Measurements from ENCODE around the gene DEFB121. TPM values are rescaled to one million over a fixed set of nuclear protein-coding genes. Genes with fewer than 3 reads are reported as not detected.

The DEFB121 gene
- total RNA-seq, 2 donors from 2014 or later = not detected

- intact Hi-C loops (cut with DNase I) = no loop called here
- Histone ChIP-seq H3K27me3 (no peaks in the 10 kb centered on the region), H3K36me3 (replicated peaks in 1 of 2; ENCODE audit: insufficient read depth in 1 of 2, low read depth in 2 of 2) (no peaks in the 10 kb centered on the region), H3K4me1 (no peaks in the 10 kb centered on the region), H3K27ac (no peak overlapping the region), H3K4me3 (no peak overlapping the region), H3K9me3 (no peaks in the 10 kb centered on the region)
- ATAC-seq (no peak), DNase-seq (no peak)
- 24 to 53% methylated on average over 1 of the region's 1 CpG for WGBS, 2 donors
- TF ChIP-seq, protein P1, sequence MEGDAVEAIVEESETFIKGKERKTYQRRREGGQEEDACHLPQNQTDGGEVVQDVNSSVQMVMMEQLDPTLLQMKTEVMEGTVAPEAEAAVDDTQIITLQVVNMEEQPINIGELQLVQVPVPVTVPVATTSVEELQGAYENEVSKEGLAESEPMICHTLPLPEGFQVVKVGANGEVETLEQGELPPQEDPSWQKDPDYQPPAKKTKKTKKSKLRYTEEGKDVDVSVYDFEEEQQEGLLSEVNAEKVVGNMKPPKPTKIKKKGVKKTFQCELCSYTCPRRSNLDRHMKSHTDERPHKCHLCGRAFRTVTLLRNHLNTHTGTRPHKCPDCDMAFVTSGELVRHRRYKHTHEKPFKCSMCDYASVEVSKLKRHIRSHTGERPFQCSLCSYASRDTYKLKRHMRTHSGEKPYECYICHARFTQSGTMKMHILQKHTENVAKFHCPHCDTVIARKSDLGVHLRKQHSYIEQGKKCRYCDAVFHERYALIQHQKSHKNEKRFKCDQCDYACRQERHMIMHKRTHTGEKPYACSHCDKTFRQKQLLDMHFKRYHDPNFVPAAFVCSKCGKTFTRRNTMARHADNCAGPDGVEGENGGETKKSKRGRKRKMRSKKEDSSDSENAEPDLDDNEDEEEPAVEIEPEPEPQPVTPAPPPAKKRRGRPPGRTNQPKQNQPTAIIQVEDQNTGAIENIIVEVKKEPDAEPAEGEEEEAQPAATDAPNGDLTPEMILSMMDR (IDR thresholded peaks at IDR 0.05) = no peak
- no peak for TF ChIP-seq POLR2A (IDR thresholded peaks at IDR 0.05)
Measured at GRCh38 chr20:31403886-31404285, 2.1 kb downstream of the DEFB121 start.

- no peak overlapping the region for H3K27ac ChIP-seq
- whole genome bisulfite sequencing, 2 donors = 32 to 43% methylated on average over 3 of the region's 3 CpGs
Measured at GRCh38 chr20:31394900-31395299, 11.1 kb downstream of the DEFB121 start.

GRCh38 chr20:31392836-31393235 is 13.2 kb downstream of the DEFB121 start:
- Histone ChIP-seq H3K4me1 (no peaks in the 10 kb centered on the region), H3K9me3 (no peaks in the 10 kb centered on the region), H3K27ac (no peak overlapping the region), H3K27me3 (no peaks in the 10 kb centered on the region), H3K36me3 (replicated peaks in 1 of 2; ENCODE audit: insufficient read depth in 1 of 2, low read depth in 2 of 2) (no peaks in the 10 kb centered on the region), H3K4me3 (no peak overlapping the region)
- ATAC-seq (no peak), DNase-seq (no peak)
- TF ChIP-seq POLR2A (IDR thresholded peaks at IDR 0.05) = no peak
- TF ChIP-seq, protein P1 (IDR thresholded peaks at IDR 0.05) = no peak
- WGBS, 2 donors = 38 to 52% methylated on average over 2 of the region's 2 CpGs
- intact Hi-C loops (cut with DNase I) = no loop called here

More at GRCh38 chr20:31394900-31395299, 11.1 kb downstream of the DEFB121 start:
- intact Hi-C loops (cut with DNase I) = no loop called here
- DNase-seq = no peak
- Histone ChIP-seq H3K4me3 (no peak overlapping the region), H3K36me3 (replicated peaks in 1 of 2; ENCODE audit: insufficient read depth in 1 of 2, low read depth in 2 of 2) (no peaks in the 10 kb centered on the region), H3K9me3 (no peaks in the 10 kb centered on the region), H3K27me3 (no peaks in the 10 kb centered on the region), H3K4me1 (no peaks in the 10 kb centered on the region)
- no peak for TF ChIP-seq POLR2A (IDR thresholded peaks at IDR 0.05)
- TF ChIP-seq, protein P1 (IDR thresholded peaks at IDR 0.05) = no peak
- no peak for ATAC-seq

DNA sequence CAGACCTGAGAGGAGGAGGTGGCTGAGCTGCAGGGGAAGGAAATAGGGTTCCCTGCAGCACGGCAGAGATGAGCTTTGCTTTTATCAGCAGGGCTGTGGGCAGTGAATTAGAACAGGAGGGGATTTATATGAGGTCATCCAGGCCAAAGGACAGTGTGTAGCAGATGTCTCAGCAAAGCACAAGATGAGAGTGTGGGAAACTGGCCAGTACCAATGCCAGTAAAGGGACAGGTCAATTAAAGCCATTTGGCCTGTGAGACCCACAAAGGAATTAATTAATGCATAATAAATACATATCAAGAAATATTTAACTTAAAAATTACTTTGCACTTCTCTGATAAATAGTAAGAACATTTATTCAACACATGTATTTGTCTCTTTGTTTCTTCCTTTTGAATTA is 15.5 kb downstream of the DEFB121 start, which contains the start of gene DEFB119:
Gene DEFB119, minus strand, starts transcription at position 101 of the 400 bp plus-strand sequence. CDS start 107 bp downstream, outside the sequence.
- no peaks in the 10 kb centered on the region for H3K36me3 ChIP-seq (replicated peaks in 1 of 2; ENCODE audit: insufficient read depth in 1 of 2, low read depth in 2 of 2)
- no peaks in the 10 kb centered on the region for H3K27me3 ChIP-seq
- no peaks in the 10 kb centered on the region for H3K4me1 ChIP-seq
- TF ChIP-seq, protein P1 (IDR thresholded peaks at IDR 0.05) = no peak
- no peak for TF ChIP-seq POLR2A (IDR thresholded peaks at IDR 0.05)
- H3K27ac ChIP-seq = no peak within 1 kb of the TSS
- 21 to 33% methylated on average over 1 of the region's 1 CpG for WGBS, 2 donors
- no peak within 1 kb of the TSS for H3K4me3 ChIP-seq
- no peak for ATAC-seq
- intact Hi-C loops (cut with DNase I) = no loop called here
- no peak for DNase-seq
- H3K9me3 ChIP-seq = no peaks in the 10 kb centered on the region

DNA sequence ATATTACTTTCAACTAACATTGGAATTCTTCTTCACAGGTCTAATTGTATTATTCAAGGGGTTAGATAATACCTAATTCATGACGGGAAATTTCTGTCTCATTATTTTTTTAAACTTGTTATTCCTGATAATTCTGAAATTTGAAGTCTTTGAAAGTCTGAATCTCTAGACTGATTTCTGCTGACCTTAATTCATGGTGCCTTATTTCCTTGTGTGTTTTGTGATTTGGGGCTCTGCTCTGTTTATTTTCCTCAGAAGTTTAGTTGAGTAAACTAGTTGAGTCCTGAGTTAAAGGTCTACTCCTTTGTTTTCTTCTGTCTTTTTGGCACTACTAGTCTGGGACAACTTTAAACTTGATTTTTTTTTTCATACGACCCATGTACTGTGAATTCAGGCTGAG is 31.7 kb downstream of the DEFB121 start:
- intact Hi-C loops (cut with DNase I) = no loop called here
- Histone ChIP-seq H3K27me3 (no peaks in the 10 kb centered on the region), H3K4me1 (no peaks in the 10 kb centered on the region), H3K36me3 (replicated peaks in 1 of 2; ENCODE audit: insufficient read depth in 1 of 2, low read depth in 2 of 2) (no peaks in the 10 kb centered on the region), H3K27ac (no peak overlapping the region), H3K9me3 (peaks cover 0 to 5% (median 0%) of the 10 kb centered on the region in 3 donors), H3K4me3 (no peak overlapping the region)
- 27 to 39% methylated on average over 2 of the region's 2 CpGs for WGBS, 2 donors
- ATAC-seq (no peak), DNase-seq (no peak)
- TF ChIP-seq POLR2A (IDR thresholded peaks at IDR 0.05) = no peak
- TF ChIP-seq, protein P1 (IDR thresholded peaks at IDR 0.05) = no peak
